SK-N-MC (cell line): ENCODE data around the gene POMT1.

Experiments
- EZH2 ChIP-seq: fragments of 200-600 bp; sonication (generic); IDR thresholded peaks from one replicate; pipeline ENCODE4 v1.6.1; 2017; ENCODE audit warnings: antibody characterized with exemption
- POLR2AphosphoS5 ChIP-seq: IDR thresholded peaks from 2 replicates; pipeline ENCODE4 v1.6.1; 2012; ENCODE audit warnings: mild to moderate bottlenecking, low read depth, low read length, borderline replicate concordance

GRCh38 chr9:131528886-131529505, 26.3 kb downstream of the POMT1 start:
- TF ChIP-seq POLR2AphosphoS5 (no peak), EZH2 (no peak)
